DMS53 (cell line): Measurements from ENCODE around the gene SMYD4.
"Not testable (repeated sequence)": the region's sequence is repeated elsewhere in the genome, so short reads cannot be mapped to it uniquely, and the experiment has no call there.

Experiments used
- DNase-seq: peaks from one replicate; lab custom pipeline; 2025; lab: John Stamatoyannopoulos, UW

SMYD4 gene

DNA sequence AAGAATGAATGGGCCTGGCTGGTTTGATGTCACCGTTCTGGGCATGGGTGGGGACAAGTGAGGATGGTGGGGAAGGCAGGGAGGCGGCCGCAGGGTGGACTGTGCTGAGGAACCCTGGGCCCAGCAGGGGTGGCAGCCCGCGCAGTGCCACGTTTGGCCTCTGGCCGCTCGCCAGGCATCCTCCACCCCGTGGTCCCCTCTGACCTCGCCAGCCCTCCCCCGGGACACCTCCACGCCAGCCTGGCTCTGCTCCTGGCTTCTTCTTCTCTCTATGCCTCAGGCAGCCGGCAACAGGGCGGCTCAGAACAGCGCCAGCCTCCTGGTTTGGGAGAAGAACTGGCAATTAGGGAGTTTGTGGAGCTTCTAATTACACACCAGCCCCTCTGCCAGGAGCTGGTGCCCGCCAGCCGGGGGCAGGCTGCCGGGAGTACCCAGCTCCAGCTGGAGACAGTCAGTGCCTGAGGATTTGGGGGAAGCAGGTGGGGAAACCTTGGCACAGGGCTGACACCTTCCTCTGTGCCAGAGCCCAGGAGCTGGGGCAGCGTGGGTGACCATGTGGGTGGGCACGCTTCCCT is 74.4 kb downstream of the SMYD4 start:
- DNase-seq, result no peak

DNA sequence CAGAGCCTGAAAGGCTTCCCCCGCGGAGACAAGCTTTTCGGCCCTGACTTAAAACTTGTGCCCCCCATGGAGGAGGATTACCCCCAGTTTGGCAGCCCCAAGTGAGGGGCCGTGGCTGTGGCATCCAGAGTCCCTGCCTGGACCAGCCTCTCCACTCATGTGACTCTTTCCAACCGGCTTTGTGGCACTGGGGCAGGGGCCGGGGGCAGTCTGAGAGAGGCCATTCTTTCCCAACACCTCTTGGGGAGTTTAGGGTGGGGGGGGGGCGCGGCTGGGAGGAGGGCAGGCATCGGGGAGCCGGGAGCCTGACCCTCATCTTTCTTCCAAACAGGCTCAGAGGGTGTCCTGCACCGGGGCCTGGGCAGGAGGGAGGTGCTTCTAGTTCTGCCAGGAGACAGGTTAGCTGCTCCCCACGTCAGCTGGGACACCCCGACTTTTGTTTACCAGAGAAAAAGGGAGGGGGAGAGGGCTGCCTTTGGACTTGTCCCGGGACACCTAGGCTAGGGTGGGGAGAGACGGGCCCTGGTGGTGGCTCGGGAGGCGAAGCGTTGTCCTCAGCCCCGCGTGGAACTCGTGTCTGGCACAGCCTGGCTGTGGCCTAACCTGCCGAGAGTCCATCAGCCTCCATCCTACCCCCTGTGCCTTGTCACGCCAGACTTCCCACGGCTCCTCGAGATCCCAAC is 75.1 kb downstream of the SMYD4 start:
- DNase-seq, result no peak

DNA sequence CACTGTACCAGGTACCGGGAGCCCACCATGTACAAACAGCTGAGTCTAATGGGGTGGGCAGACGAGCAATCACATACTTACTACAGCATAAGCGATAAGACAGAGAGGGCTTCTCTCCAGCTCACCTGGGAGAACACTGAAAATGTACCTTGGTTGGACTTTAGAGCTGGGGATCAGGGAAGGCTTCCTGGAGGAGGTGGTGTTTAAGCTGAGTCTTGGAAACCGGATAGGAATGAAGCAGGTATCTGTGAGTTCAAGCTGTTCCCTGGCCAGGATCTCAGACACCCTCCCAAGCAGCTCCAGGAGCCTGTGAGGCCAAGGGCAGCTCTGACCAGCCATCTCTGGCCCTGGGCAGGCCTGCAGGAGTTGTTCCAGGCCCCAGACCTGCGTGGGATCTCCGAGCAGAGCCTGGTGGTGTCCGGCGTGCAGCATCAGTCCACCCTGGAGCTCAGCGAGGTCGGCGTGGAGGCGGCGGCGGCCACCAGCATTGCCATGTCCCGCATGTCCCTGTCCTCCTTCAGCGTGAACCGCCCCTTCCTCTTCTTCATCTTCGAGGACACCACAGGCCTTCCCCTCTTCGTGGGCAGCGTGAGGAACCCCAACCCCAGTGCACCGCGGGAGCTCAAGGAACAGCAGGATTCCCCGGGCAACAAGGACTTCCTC is 75.8 kb downstream of the SMYD4 start:
- no peak for DNase-seq

DNA sequence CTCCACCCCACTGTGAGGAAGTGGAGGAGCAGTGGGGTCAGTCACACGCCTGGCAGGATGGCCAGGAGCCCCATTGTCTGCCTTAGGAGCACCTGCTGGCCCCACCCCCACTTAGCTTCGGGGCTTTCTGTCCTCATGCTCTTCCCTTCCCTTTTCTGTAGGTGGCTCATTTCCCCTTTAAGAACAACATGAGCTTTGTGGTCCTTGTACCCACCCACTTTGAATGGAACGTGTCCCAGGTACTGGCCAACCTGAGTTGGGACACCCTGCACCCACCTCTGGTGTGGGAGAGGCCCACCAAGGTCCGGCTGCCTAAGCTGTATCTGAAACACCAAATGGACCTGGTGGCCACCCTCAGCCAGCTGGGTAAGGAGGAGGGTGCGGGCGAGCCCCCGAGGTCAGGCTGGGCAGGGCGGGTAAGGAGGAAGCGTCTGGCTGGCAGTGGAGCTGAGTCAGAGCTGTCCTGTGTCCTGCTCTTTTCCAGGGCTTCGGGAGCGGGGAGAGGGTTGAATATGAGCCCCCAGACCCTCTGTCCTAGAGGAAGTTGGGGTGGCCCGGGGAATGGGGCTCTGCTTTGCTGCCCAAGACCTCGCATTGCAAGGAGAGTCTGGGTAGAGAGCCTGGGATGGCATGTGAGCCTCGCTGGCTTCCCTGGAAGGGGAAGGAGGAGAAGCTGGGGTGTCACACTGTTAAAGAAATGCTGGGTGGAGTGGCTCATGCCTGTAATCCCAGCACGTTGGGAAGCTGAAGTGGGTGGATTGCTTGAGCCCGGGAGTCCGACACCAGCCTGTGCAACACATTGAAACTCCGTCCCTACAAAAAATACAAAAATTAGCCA is 77.1 kb downstream of the SMYD4 start:
- peak; percentile 34 for DNase-seq

DNA sequence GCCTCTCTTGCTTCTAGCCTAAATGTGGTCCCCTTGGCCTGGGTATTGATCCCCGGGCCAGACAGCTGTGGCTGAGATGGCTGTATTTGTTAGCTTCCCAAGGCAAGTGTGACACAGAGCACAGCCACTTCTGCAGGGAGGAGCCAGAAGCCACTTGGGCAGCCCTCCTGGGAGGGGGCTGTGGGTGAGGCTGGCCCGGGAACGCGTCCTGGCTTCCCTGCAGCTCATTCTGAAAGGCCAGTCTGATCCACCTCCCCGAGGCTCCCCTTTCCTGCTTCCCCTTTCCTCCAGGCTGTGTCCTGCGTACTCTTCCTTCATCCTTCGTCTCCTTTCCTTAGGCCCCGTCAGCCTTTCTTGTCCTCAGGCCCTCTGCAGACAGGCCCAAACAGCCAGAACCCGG is 79.1 kb downstream of the SMYD4 start:
- DNase-seq, result no peak

DNA sequence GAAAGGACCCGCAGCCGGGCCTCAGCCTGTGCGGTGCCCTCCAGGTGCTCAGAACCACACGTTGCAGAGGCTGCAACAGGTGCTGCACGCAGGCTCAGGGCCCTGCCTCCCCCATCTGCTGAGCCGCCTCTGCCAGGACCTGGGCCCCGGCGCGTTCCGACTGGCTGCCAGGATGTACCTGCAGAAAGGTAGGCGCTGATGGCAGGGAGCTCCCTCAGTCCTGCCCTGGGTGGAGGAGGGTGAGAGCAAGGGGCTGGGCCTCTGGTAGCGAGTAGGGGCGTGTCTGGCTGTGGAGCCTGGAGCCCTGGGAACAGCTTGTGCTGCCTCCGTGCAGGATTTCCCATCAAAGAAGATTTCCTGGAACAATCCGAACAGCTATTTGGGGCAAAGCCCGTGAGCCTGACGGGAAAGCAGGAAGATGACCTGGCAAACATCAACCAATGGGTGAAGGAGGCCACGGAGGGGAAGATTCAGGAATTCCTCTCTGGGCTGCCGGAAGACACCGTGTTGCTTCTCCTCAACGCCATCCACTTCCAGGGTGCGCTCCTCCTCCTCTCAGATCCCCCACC is 82.6 kb downstream of the SMYD4 start:
- DNase-seq, result peak; percentile 56

DNA sequence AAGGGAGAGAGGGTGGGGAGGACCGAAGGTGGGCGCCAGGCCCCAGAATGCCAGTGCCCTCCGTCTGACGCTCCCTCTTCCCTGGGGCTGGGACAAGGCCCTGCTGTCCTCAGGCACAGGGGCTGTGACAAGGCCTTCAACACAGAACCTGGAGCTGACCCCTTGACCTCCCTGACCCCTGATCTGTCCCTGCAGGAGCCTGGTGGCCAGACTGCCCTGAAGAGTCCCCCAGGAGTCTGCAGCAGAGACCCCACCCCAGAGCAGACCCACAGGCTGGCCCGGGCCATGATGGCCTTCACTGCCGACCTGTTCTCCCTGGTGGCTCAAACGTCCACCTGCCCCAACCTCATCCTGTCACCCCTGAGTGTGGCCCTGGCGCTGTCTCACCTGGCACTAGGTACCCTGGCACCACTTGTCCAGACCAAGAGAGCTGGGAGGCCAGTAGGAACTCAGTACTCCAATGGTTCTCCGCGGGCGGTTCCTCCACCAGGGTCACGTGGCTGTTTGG is 84.1 kb downstream of the SMYD4 start:
- no peak for DNase-seq

DNA sequence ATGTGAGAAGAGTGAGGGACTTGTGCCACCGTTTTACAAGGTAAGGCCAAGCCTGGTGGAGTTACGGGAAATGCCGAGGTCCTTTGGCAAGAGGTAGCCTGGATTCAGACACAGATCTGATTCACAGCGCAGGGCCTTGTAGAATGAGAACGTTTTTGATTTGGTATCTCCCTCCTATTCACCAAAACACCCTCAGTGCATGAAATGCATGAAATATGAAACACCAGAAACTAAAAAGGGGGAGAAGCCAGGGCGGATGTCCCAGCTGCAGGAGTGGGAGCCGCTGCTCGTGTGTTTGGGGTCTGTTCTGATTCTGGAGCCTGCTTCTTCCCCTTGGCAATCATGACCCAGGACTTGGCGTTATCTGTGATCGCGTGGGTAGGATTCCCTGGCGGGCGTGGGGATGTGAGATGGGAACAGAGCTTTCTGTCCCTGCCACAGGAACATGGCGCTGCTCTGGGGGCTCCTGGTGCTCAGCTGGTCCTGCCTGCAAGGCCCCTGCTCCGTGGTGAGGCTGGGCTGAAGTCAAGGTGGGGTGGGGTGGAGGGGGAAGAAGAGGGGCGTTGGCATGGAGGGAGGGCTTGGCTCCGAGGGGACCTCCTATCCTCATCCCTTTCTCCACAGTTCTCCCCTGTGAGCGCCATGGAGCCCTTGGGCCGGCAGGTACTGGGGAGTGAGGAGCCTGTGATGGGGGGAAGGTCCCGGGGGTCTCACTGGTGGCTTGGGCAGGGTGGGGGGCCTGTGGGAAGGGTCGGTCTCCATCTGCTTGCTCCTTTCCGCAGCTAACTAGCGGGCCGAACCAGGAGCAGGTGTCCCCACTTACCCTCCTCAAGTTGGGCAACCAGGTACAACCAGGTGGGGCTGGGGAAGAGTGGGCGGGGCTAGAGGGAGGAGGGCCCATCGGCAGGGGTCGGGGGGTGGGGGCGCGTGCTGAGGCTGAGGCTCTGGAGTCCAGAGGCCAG is 84.9 kb downstream of the SMYD4 start:
- DNase-seq, result no peak

DNA sequence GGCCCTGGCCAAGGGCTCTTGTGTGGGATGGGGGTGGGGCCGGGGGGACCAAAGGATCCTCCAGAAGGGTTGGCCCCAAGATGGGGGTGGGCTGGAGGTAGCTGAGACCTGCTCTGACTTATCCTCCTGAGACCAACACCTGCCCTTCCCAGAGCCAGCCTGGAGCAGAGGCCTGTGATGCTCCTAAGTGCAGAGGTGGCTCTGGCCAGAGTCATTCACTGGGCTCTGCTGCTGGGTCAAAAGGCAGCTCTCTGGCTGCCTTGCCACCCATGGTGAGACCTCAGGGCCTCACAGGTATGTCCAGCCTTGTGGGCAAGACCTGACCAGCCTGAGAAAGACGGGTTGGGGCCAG is 86.6 kb downstream of the SMYD4 start:
- no peak for DNase-seq

DNA sequence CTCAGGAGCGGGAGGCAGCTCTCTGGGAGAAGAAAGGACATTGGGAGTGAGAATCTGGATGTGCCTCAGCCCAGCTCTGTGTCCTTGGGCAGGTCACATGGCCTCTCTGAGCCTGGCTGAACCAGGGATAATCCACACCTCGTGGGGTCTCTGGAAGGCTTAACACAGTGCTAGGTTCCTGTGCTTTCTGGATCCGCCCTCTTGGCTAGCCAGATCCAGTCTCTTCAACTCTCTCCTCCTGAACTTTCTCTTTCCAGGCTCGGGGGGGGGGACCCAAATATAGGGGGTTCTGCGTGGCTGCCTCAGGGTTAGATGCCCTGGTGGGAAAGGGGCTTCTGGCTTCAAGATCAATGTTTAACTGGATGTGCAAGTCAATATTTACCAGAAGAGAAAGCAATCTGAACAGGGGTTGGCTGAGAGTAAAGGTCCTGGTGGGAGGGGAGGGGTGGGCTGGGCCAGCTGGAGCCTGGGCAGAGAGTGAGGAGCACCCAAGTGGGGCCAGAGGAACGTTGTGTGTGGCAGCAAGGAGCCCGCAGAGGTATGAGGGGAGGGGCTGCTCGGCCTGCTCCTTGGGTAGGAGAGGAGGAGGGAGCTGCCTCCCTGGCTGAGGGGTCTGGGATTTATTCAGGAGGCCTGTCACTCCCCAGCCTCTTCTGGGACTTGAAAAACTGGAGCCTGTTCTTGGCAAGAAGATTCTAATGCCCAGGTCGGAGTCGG is 87.2 kb downstream of the SMYD4 start, which contains the start of gene SERPINF2:
TSS of gene SERPINF2 (plus strand) at position 501 of the 717 bp plus-strand sequence. CDS start 2,125 bp downstream, outside the sequence.
- DNase-seq, result no peak

DNA sequence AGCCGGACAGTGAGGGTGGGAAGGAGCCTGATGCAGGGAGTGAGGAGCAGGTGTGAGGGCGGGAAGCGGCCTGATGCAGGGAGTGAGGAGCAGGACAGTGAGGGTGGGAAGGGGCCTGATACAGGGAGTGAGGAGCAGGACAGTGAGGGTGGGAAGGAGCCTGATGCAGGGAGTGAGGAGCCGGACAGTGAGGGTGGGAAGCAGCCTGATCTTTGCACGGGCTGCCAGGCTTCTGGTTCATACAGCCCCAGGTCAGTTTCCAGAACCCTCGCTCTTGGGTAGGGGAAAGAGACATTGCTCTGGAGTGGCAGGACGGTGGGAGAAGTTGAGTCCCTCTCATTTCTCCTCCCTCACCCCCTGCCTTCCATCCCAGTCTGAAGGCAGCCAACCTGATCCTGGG is 87.8 kb downstream of the SMYD4 start:
- DNase-seq, result not testable (repeated sequence)

DNA sequence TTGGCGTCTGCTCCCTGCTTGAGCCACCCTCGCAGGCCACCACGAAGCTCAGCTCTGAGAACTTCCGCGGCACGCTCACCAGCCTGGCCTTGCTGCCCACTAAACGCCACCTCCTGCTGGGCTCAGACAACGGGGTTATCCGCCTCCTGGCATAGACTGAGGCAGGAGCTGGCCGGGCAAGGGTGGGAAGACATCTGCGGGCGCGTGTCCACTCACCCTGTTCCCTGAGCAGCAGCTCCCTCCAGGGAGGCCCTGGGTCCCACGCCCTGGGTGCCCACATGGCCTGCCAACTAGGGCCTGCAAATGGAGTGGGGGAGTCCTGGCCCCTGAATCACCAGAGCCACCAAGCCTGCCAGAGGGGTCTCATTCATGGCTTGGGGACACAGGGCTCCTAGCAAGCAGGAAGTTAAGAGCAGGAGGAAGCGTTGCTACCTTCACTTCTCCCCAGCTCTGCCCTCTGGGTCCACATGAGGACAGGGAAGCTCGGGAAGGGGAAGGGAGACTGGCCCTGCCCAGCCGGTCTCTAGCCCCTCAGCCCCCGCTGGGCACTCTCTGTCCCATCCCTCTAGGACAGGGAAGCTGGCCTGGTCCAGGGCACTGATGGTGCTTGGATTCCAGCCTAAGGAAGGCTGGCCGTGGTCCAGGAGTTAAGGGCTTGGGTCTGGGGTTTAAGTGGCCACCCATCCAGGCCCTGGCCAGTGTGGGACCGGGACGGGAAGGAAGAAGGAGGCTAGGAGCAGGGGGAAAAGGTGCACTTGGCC is 92.0 kb downstream of the SMYD4 start:
- no peak for DNase-seq

DNA sequence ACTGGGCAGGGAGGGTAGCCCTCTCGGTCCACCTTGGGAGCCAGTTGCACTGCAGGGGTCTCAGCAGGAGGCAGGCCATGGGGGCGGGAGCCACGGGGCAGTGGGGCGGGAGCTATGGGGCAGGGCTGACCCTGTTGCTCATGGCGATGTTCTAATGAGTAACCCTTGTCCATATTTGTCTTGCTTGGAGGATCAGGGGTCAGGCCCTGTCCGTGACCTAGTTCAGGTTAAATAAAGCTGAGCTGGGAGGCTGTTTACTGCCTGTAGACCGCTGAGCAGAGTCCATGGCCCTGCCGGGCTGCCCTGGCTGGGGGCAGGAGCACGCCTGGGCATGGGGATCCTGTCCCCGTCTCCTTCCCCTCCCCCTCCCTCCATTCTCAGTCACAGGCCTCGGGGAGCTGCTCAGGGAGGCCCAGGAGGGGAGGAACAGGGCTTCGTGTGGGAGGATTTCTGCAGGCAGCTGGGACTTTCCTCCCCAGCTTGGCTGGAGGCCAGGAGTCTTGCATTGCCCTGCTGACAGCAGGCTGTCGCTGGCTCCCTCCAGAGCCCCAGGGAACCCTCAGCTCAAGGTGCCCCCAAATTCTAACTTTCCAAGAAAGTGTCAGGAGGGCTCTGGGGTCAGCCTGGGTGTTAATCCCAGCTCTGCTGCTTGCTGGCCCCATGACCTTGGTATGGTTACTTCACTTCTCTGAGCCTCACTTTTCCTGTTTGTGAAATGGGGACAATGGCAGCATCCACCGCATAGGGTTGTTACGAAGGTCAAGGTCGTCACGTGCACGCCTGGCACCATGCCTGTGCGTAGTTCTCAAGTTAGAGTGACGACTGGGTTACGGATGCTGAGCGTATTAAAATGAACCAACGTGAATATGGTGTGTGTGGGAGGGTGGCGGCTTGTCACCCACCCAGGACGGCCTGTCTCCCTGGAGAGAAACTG is 93.1 kb downstream of the SMYD4 start:
- no peak for DNase-seq

DNA sequence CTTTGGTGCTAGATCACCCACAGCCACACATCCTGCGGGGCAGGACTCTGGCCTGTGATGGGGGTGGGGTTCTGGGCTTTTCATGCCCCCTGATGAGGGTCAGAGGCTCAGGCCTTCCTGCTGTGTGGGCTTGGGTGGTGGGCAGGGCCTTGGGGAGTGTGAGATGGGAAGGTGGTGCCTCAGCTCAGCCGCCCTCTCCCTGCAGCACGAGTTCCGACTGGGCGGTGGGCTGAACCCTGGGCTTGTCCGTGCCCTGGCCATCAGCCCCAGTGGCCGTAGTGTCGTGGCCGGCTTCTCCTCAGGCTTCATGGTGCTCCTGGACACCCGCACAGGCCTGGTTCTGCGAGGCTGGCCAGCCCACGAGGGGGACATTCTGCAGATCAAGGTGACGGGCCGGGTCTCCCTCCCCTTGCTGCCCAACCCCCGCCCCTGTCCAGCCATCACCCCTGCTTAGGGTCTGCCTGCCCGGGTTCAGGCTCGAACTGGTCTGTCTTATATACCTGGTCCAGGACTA is 93.8 kb downstream of the SMYD4 start:
- DNase-seq, result no peak

DNA sequence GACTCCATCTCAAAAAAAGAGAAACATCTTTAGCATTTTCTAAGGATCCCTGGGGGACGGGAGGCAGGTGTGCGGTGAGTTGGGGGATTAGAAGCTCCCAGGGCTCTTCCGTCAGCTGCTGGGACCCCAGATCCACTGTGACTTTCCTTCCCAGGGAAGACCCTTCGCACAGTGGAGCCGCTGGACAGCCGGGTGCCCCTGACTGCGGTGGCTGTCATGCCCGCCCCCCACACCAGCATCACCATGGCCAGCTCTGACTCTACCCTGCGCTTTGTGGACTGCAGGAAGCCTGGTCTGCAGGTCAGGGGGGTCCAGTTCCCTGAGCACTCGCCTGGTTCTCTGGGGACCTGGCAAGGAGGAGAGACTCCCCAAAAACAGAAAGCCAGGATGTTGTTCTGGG is 94.3 kb downstream of the SMYD4 start:
- no peak for DNase-seq

DNA sequence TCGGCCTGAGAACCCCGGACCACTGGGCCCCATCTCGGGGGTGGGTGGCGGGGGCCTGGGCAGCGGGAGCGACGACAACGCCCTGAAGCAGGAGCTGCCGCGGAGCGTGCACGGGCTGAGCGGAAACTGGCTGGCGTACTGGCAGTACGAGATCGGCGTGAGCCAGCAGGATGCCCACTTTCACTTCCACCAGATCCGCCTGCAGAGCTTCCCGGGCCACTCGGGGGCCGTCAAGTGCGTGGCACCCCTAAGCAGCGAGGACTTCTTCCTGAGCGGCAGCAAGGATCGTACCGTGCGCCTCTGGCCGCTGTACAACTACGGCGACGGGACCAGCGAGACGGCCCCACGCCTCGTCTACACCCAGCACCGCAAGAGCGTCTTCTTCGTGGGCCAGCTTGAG is 95.9 kb downstream of the SMYD4 start:
- no peak for DNase-seq

DNA sequence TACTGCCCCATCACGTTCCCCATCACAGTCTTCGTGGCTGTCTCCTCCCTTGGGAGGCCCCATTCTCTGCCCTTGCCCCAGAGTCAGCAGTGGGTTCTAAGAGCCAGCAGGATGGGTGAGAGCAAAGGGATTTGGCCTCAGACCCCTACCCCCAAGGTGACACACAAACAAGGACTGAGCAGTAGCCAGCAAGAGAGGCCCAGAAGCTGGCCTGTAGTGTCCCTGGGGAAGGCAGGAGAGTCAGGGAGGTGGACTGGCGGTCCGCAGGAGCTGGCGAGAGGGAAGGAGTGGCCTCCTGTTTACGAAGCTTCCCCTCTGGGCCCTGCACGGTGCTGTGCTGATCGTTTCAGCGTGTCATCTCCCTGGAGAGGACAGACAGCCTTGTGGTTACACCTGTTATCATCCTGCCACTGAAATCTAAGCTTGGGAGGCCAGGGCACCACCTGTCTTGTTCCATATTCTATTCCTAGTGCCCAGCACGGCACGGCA is 96.8 kb downstream of the SMYD4 start:
- no peak for DNase-seq

DNA sequence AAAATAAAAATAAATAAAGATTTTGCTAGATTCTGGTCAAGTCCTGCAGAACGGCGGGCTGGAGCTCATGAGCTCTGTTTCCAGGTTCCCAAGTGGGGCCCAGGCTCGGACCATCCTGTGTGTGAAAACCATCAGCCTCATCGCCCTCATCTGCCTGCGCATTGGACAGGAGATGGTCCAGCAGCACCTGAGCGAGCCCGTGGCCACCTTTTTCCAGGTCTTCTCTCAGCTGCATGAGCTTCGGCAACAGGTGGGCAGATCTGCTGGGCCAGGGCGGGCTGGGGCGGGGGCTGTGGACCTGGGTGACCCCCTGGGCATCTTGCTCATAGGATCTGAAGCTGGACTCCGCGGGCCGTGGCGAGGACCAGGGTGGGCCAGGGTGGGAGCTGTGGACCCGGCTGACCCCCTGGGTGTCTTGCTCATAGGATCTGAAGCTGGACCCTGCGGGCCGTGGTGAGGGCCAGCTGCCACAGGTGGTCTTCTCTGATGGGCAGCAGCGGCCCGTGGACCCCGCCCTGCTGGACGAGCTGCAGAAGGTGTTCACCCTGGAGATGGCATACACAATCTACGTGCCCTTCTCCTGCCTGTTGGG is 97.4 kb downstream of the SMYD4 start:
- no peak for DNase-seq
